HepG2 (cell line): ENCODE data around the gene PGC. TPM values are rescaled to one million over a fixed set of nuclear protein-coding genes. Genes with fewer than 3 reads are reported as not detected.

Source experiments
- EEA1 ChIP-seq: sonication (generic); formaldehyde crosslinking; IDR thresholded peaks from 2 replicates; pipeline ENCODE4 v1.5.1; 2020; ENCODE audit warnings: mild to moderate bottlenecking, missing genetic modification reagents, borderline replicate concordance
- GABPA ChIP-seq, 2 experiments: IDR thresholded peaks; 2 replicates each; pipeline ENCODE4 v1.6.1; 2011 to 2016; ENCODE audit warnings: low read depth in 2 of 2, low read length in 1 of 2, missing biosample characterization in 1 of 2, missing genetic modification characterization in 1 of 2
- GRHL1 ChIP-seq: sonication (generic); formaldehyde crosslinking; conservative IDR thresholded peaks from 2 replicates; pipeline ENCODE4 v1.8.0; 2022; ENCODE audit warnings: missing genetic modification reagents
- GTF3A ChIP-seq: sonication (generic); formaldehyde crosslinking; conservative IDR thresholded peaks from 2 replicates; pipeline ENCODE4 v1.4.0; 2020; ENCODE audit warnings: mild to moderate bottlenecking, missing genetic modification reagents
- IRX3 ChIP-seq: sonication (generic); formaldehyde crosslinking; IDR thresholded peaks from 2 replicates; pipeline ENCODE4 v1.8.1; 2023; ENCODE audit warnings: mild to moderate bottlenecking, low read depth, missing genetic modification reagents, borderline replicate concordance
- KLF9 ChIP-seq: IDR thresholded peaks from 2 replicates; pipeline ENCODE4 v1.6.1; 2016; ENCODE audit warnings: low read depth
- MED8 ChIP-seq: sonication (generic); formaldehyde crosslinking; IDR thresholded peaks from 2 replicates; pipeline ENCODE4 v1.8.1; 2023; ENCODE audit warnings: mild to moderate bottlenecking, missing genetic modification reagents; ENCODE audit not compliant: insufficient replicate concordance
- MTA3 ChIP-seq: sonication (generic); formaldehyde crosslinking; IDR thresholded peaks from 2 replicates; pipeline ENCODE4 v1.4.0; 2020; ENCODE audit warnings: missing genetic modification reagents
- MZF1 ChIP-seq: sonication (generic); formaldehyde crosslinking; IDR thresholded peaks from 2 replicates; pipeline ENCODE4 v1.8.1; 2023; ENCODE audit warnings: mild to moderate bottlenecking, missing genetic modification reagents, borderline replicate concordance
- NFKBIZ ChIP-seq: IDR thresholded peaks from 2 replicates; pipeline ENCODE4 v1.6.1; 2018; ENCODE audit warnings: missing genetic modification reagents, missing compliant biosample characterization
- NONO ChIP-seq, 2 experiments: fragments of 450-650 bp in 1 of 2; sonication (generic) in 1 of 2; formaldehyde crosslinking in 1 of 2; IDR thresholded peaks in 1 of 2; conservative IDR thresholded peaks in 1 of 2; 2 replicates each; pipeline versions ENCODE4 v1.6.1 to v1.8.0; 2017 to 2022; ENCODE audit warnings: mild to moderate bottlenecking in 1 of 2, missing genetic modification reagents in 1 of 2, moderate library complexity in 1 of 2
- ZBTB7B ChIP-seq: sonication (generic); formaldehyde crosslinking; IDR thresholded peaks from 2 replicates; pipeline ENCODE4 v1.4.0; 2020; ENCODE audit warnings: missing genetic modification reagents
- ZNF205 ChIP-seq: IDR thresholded peaks from 2 replicates; pipeline ENCODE4 v1.6.1; 2018; ENCODE audit warnings: missing biosample characterization, missing genetic modification reagents
- ZNF225 ChIP-seq: sonication (generic); formaldehyde crosslinking; IDR thresholded peaks from 2 replicates; pipeline ENCODE4 v1.4.0; 2020; ENCODE audit warnings: mild to moderate bottlenecking, missing genetic modification reagents
- ZNF484 ChIP-seq: sonication (generic); formaldehyde crosslinking; IDR thresholded peaks from 2 replicates; pipeline ENCODE4 v1.5.1; 2020; ENCODE audit warnings: mild to moderate bottlenecking, low read depth, missing genetic modification reagents, borderline replicate concordance
- ZNF550 ChIP-seq: sonication (generic); formaldehyde crosslinking; IDR thresholded peaks from 2 replicates; pipeline ENCODE4 v1.4.0; 2020; ENCODE audit warnings: mild to moderate bottlenecking, missing genetic modification reagents, borderline replicate concordance
- ZNF574 ChIP-seq: sonication (generic); formaldehyde crosslinking; IDR thresholded peaks from 2 replicates; pipeline ENCODE4 v1.4.0; 2020; ENCODE audit warnings: missing genetic modification reagents
- polyA plus RNA-seq, 8 experiments: library from polyadenylated mRNA; depleted of rRNA in 3 of 8; stranded (reverse) in 7 of 8; unstranded in 1 of 8; fragments of >200 nt; fragmentation: Illumina TruSeq in 4 of 8; extraction: Trizol in 4 of 8; gene quantifications; 2 replicates each; pipeline versions ENCODE4 v1.2.1 to v1.2.3, GENCODE V29; 2011 to 2016; ENCODE audit warnings: low read depth in 4 of 8, missing spikeins in 1 of 8, mixed read lengths in 1 of 8; ENCODE audit not compliant: insufficient read depth in 1 of 8
- total RNA-seq, 5 experiments: library from RNA; depleted of rRNA; stranded (reverse); fragments of >200 nt; fragmentation: Illumina TruSeq; extraction: Trizol; gene quantifications; 2 replicates each; pipeline ENCODE4 v1.2.3, GENCODE V29; 2016; ENCODE audit warnings: low read depth in 1 of 5
- TF ChIP-seq, protein P1 (sequence below): sonication (generic); formaldehyde crosslinking; IDR thresholded peaks from 2 replicates; pipeline ENCODE4 v1.8.0; 2022; ENCODE audit warnings: missing genetic modification reagents, low read depth, mild to moderate bottlenecking, borderline replicate concordance
- TF ChIP-seq, protein P2 (sequence below): sonication (generic); formaldehyde crosslinking; IDR thresholded peaks from 2 replicates; pipeline ENCODE4 v1.9.0; 2021; ENCODE audit warnings: missing genetic modification reagents, borderline replicate concordance
- TF ChIP-seq, protein P3 (sequence below): sonication (generic); formaldehyde crosslinking; IDR thresholded peaks from 2 replicates; pipeline ENCODE4 v1.5.0; 2020; ENCODE audit warnings: missing genetic modification reagents

PGC gene
- total and polyA plus RNA-seq, 2 of the 13 experiments (the other 11 are each of a cell fraction or from before 2014, with no cell fraction given), result 426 to 502 TPM

GRCh38 chr6:41779788-41780550 is 32.8 kb upstream of the PGC start, which contains the start of gene FRS3 (continued):
- 0 out of 2 replicates have a peak, but pooled peaks have one; percentile 21 for TF ChIP-seq MZF1 (CRISPR knock-in tag)
- TF ChIP-seq NONO (IDR thresholded peaks at IDR 0.05), result no peak
- TF ChIP-seq NONO (CRISPR knock-in tag; conservative IDR thresholded peaks at IDR 0.05), result peak; percentile 98
- peak; percentile 92 for TF ChIP-seq GTF3A (CRISPR knock-in tag)
- TF ChIP-seq ZNF205 (CRISPR knock-in tag), result peak; percentile 92
- no peak for TF ChIP-seq ZNF225 (CRISPR knock-in tag)
- TF ChIP-seq ZNF484, result no peak
- TF ChIP-seq ZNF550, result no peak
- peak; percentile 99 for TF ChIP-seq ZNF574
- peak; percentile 22; the same call in 1 of the 2 replicates for TF ChIP-seq ZBTB7B (CRISPR knock-in tag)
- no peak for TF ChIP-seq EEA1 (CRISPR knock-in tag)
- peak; percentile 52 for TF ChIP-seq MED8 (CRISPR knock-in tag)
- TF ChIP-seq GRHL1, result no peak
- TF ChIP-seq NFKBIZ, result no peak
- no peak for TF ChIP-seq GABPA (IDR thresholded peaks at IDR 0.05; ENCODE audit: low read depth, low read length)
- TF ChIP-seq GABPA (CRISPR knock-in tag; IDR thresholded peaks at IDR 0.05; ENCODE audit: low read depth), result peak; percentile 81
- TF ChIP-seq, protein P1, sequence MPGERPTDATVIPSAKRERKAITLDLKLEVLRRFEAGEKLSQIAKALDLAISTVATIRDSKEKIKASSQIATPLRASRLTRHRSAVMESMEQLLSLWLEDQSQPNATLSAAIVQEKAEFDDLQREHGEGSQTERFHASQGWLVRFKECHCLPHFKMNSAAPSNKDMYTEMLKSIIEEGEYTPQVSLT (CRISPR knock-in tag), result no peak; the same call in 1 of the 2 replicates
- no peak; the same call in 1 of the 2 replicates for TF ChIP-seq KLF9 (CRISPR knock-in tag)
- TF ChIP-seq, protein P2, sequence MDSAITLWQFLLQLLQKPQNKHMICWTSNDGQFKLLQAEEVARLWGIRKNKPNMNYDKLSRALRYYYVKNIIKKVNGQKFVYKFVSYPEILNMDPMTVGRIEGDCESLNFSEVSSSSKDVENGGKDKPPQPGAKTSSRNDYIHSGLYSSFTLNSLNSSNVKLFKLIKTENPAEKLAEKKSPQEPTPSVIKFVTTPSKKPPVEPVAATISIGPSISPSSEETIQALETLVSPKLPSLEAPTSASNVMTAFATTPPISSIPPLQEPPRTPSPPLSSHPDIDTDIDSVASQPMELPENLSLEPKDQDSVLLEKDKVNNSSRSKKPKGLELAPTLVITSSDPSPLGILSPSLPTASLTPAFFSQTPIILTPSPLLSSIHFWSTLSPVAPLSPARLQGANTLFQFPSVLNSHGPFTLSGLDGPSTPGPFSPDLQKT (CRISPR knock-in tag), result no peak
- TF ChIP-seq MTA3 (CRISPR knock-in tag), result no peak
- TF ChIP-seq IRX3, result no peak; the same call in 1 of the 2 replicates
- TF ChIP-seq, protein P3, sequence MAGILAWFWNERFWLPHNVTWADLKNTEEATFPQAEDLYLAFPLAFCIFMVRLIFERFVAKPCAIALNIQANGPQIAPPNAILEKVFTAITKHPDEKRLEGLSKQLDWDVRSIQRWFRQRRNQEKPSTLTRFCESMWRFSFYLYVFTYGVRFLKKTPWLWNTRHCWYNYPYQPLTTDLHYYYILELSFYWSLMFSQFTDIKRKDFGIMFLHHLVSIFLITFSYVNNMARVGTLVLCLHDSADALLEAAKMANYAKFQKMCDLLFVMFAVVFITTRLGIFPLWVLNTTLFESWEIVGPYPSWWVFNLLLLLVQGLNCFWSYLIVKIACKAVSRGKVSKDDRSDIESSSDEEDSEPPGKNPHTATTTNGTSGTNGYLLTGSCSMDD (CRISPR knock-in tag), result no peak
